Activated CD8-positive, alpha-beta memory T cell treated with anti-CD3 and anti-CD28 coated beads, Interleukin-2, amount 50 U/mL, for 1 hour (primary cell): Measurements from ENCODE around the gene CAPN11.
"Not testable (repeated sequence)": the region's sequence is repeated elsewhere in the genome, so short reads cannot be mapped to it uniquely, and the experiment has no call there.

Experiments used
- DNase-seq: peaks from one replicate; pipeline ENCODE4 v3.0.0-alpha.2; 2020; ENCODE audit errors: extremely low read depth

The CAPN11 gene

DNA sequence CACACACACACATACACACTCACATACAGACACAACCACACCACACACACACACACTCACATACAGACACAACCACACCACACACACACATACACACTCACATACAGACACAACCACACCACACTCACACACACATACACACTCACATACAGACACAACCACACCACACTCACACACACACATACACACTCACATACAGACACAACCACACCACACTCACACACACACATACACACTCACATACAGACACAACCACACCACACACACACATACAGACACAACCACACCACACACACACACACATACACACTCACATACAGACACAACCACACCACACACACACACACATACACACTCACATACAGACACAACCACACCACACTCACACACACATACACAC, 23.2 kb downstream of the CAPN11 start:
- DNase-seq: not testable (repeated sequence)

DNA sequence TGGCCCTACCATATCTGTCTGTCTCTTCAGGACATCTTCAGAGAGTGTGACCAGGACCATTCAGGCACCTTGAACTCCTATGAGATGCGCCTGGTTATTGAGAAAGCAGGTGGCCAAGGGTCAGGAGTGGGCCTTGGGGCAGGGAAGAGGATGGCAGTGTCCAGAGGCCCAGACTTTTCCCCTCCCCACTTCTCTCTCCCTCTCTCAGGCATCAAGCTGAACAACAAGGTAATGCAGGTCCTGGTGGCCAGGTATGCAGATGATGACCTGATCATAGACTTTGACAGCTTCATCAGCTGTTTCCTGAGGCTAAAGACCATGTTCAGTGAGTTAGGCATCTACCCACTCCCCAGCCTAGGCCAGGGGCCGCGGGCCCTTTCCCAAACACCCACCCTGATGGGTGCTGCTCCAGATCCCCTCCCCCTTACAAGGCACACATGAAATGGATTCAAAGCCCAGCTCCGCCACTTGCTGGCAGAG, 24.3 kb downstream of the CAPN11 start:
- no peak for DNase-seq

GRCh38 chr6:44183783-44184182, 25.2 kb downstream of the CAPN11 start:
- no peak for DNase-seq

GRCh38 chr6:44185356-44185755, 26.7 kb downstream of the CAPN11 start:
- DNase-seq: not testable (repeated sequence)

DNA sequence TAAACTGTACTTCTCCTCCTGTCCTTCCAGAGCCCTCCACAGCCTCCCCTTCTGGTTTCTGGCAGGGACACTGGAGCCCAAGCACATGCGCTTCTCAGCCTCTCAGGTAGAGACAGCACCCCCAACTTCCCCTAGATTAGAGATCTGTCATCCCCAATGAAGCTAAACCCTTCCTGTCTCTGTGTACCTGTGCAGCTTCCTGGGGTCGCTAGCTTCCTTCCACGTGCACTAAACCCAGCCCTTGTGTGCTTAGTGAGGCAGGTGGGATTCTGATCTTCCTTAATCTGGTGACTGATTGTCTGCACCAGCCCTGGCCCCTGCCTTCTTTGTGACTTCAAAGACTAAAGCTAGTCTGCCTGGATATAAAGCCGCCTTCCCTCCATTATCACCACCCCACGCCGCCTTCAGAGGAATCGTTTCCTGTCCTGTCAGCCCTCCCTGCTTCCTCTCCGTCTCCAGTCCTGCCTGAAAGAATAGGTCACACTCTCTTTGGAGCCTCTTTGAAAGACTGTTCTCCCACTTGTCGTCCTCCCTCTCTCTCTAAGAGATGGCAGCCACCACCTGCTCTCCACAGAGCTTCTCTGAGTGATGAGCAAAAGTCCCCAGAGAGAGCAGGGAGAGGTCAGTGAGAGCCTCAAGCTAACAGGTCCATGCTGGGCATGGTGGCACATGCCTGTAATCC, 27.5 kb downstream of the CAPN11 start:
- DNase-seq: no peak

- DNase-seq: no peak
Observed at GRCh38 chr6:44186635-44187025, 28.0 kb downstream of the CAPN11 start.

- no peak for DNase-seq
Observed at GRCh38 chr6:44188819-44189218, 30.2 kb downstream of the CAPN11 start.

DNA sequence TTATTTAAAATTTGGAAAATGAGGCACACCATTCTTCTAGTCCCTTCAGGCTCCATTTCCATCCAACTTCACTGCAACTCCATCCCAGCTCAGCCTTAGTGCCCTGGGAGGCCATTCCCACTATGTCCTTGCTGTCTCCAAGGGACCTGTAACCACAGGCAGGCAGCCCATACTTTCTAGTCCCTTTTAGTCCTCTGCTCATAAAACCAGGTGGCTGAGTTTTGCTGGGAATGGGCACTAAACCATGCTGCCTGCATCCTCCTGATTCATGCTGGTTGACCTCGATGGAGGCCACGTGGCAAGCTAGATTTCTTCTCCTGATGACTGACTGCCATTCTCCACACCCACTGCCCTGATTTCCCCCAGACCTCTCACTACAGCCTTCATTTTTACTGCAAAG, 30.6 kb downstream of the CAPN11 start:
- no peak for DNase-seq

- DNase-seq: no peak
Observed at GRCh38 chr6:44190715-44191114, 32.1 kb downstream of the CAPN11 start.

- no peak for DNase-seq
Observed at GRCh38 chr6:44192428-44193041, 33.9 kb downstream of the CAPN11 start.

- no peak for DNase-seq
Observed at GRCh38 chr6:44193307-44193910, 34.8 kb downstream of the CAPN11 start.

GRCh38 chr6:44194326-44194725, 35.7 kb downstream of the CAPN11 start:
- DNase-seq: no peak

DNA sequence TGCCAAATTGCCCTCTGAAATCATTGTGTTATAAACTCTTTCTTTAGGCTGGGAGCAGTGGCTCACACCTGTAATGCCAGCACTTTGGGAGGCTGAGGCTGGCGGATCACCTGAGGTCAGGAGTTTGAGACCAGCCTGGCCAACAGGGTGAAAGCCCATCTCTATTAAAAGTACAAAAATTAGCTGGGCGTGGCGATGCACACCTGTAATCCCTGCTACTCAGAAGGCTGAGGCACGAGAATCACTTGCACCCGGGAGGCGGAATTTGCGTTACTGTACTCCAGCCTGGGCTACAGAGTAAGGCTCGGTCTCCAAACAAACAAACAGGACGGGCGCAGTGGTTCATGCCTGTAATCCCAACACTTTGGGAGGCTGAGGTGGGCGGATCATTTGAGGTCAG, 37.7 kb downstream of the CAPN11 start:
- not testable (repeated sequence) for DNase-seq

DNA sequence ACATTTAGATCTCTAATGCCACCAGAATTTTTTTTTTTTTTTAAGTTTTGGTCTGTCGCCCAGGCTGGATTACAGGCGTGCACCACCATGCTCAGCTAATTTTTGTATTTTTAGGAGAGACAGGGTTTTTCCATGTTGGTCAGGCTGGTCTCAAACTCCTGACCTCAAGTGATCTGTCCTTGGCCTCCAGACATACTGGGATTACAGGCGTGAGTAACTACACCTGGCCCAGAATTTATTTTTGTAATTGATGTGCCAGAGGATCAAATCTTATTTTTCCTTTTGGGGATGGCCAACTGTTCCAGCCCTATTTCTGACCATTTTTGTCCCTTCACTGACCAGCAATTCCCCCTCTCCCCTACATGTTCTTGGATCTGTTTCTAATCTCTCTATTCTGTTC, 40.1 kb downstream of the CAPN11 start:
- DNase-seq: no peak

DNA sequence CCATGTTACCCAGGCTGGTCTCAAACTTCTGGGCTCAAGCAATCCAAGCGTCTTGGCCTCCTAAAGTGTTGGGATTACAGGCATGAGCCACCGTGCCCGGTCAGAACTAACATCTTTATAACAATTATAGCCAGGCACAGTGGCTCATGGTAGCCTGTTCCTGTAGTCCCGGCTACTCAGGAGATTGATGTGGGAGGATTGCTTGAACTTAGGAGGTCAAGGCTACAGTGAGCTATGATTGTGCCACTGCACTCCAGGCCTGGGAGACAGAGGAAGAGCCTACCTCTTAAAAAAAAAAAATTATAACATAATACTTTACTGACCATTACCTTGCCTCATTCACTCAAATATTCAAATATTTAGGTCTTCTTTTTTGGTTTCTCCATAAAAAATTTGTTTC, 41.3 kb downstream of the CAPN11 start:
- DNase-seq: no peak

GRCh38 chr6:44201200-44201599, 42.6 kb downstream of the CAPN11 start:
- no peak for DNase-seq

DNA sequence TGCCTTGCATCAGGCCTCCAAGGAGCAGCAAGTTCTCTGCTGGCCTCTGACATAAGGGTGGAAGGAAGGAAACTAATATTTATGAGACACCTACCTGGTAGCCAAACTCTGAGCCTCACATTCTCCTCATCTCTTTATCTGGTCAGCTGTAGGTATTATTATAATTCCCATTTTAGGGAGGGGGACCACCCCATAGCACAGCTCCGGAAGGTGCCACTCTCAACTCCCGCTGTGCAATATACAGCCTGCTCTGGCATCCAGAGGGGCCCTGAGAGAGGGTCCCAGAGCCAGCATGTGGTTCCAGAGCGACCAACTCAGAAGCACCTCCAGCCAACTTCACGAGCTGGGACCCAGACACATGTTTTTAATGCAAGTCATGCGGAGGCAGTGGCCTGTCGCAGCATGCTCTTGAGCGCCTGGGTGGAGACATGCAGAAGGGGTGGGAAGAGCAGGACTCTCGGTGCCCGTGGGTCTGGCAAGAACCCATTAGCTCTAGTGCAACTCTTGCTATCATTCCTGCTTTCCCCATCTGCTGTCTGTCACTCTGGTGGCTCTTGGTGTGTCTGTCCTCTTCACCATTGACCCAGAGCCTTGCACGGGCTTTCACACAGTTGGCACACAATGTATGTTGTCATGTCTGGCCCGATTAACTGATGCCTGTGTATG, 43.2 kb downstream of the CAPN11 start:
- DNase-seq: no peak

DNA sequence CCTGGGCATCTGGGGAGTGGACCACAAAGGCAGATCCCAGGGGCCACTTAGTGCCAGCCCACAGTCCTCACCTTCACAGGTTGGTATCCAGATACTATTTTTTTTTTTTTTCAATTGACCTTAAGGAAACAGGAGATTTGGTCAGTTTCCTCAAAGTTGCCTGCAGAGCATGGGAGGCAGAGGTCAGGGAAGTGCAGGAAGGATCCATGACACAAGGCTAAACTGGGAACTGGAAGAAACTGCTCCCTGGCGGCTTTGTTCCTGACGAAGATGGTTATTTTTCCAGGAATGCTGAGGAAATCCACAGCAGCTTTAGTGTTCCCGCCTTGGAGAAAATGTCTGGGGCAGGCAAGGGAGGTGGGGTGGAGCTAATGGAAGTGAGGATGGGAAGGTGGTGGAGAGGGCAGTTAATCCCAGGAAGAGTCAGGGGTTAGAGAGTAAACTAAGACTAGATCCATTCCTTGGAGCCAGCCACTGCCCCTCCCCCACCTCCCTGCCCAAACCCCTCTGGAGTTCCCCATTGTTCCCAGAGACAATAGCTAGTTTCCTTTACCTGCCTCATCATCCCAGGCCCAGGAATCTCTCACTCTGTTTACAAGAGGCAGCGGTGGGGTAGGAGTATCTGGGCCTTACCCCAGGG, 43.8 kb downstream of the CAPN11 start:
- DNase-seq: no peak

DNA sequence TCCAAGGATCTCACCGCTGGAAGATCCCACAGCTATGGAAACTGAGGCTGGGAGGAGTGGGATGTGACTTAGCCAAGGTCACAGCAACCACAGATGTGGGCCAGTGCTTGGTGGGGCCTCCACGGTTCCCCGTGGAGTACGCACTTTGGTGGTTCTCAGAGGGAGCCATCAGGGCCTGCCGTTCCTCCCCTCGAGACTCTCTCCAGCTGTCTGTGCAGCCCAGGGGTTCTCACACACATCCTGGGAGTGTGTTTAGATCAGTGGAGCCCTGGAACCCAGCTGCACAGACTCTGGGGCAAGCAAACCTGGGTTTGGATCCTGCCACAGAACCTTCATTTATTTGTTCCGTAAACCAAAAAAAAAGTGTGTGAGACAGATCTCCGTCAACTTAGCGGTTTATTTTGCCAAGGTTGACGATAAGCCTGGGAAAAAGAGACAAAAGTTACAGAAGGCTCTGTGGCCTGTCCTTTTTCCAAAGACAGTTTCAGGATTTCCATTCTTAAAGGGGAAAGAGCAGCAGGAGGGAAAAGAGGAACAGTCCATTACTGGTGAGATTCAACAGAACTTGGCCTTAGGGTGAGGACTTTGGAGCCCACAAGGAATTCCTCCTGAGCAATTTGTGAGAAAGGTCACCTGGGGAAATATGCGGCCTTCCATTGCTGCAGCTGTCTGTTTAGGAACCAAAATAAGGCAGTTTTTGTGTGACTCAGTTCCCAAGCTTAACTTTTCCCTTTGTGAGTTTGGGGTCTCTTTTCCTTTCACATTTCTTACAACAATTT, 44.5 kb downstream of the CAPN11 start:
- no peak for DNase-seq

DNA sequence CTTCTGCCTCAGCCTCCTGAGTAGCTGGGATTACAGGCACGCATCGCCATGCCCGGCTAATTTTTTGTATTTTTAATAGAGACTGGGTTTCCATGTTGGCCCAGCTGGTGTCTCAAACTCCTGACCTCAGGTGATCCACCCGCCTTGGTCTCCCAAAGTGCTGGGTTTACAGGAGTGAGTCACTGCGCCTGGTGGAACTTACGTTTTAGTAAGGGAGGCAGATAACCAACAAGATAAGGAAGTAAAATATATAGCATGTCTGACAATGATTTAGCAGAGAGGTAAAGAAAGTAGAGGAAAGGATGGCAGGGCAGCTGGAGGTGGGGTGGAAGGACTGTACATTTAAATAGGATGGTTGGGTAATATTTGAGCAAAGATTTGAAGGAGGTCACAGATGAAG, 45.3 kb downstream of the CAPN11 start:
- DNase-seq: no peak

- DNase-seq: no peak
Observed at GRCh38 chr6:44207966-44208365, 49.3 kb downstream of the CAPN11 start.
